ENCODE measurements around the gene PERM1.

The PERM1 gene

GRCh38 chr1:945688-946556 lies 36.0 kb downstream of the PERM1 start:
- no peak overlapping the region for H3K4me3 ChIP-seq (replicated peaks; ENCODE audit: low read depth, low read length)
- TF ChIP-seq, protein P1, sequence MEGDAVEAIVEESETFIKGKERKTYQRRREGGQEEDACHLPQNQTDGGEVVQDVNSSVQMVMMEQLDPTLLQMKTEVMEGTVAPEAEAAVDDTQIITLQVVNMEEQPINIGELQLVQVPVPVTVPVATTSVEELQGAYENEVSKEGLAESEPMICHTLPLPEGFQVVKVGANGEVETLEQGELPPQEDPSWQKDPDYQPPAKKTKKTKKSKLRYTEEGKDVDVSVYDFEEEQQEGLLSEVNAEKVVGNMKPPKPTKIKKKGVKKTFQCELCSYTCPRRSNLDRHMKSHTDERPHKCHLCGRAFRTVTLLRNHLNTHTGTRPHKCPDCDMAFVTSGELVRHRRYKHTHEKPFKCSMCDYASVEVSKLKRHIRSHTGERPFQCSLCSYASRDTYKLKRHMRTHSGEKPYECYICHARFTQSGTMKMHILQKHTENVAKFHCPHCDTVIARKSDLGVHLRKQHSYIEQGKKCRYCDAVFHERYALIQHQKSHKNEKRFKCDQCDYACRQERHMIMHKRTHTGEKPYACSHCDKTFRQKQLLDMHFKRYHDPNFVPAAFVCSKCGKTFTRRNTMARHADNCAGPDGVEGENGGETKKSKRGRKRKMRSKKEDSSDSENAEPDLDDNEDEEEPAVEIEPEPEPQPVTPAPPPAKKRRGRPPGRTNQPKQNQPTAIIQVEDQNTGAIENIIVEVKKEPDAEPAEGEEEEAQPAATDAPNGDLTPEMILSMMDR (IDR thresholded peaks at IDR 0.05; ENCODE audit: low read depth, low read length, missing control alignments): no peak
- DNase-seq (ENCODE audit: extremely low read depth, low read depth): no peak

GRCh38 chr1:944341-945325 lies 37.3 kb downstream of the PERM1 start:
- DNase-seq (ENCODE audit: extremely low read depth, low read depth): no peak
- TF ChIP-seq, protein P1 (IDR thresholded peaks at IDR 0.05; ENCODE audit: low read depth, low read length, missing control alignments): no peak
- no peak overlapping the region for H3K4me3 ChIP-seq (replicated peaks; ENCODE audit: low read depth, low read length)

- H3K4me3 ChIP-seq (replicated peaks; ENCODE audit: low read depth, low read length): no peak overlapping the region
- DNase-seq (ENCODE audit: extremely low read depth, low read depth): no peak
- TF ChIP-seq, protein P1 (IDR thresholded peaks at IDR 0.05; ENCODE audit: low read depth, low read length, missing control alignments): no peak
Measured at GRCh38 chr1:943545-944340, 38.1 kb downstream of the PERM1 start.

DNA sequence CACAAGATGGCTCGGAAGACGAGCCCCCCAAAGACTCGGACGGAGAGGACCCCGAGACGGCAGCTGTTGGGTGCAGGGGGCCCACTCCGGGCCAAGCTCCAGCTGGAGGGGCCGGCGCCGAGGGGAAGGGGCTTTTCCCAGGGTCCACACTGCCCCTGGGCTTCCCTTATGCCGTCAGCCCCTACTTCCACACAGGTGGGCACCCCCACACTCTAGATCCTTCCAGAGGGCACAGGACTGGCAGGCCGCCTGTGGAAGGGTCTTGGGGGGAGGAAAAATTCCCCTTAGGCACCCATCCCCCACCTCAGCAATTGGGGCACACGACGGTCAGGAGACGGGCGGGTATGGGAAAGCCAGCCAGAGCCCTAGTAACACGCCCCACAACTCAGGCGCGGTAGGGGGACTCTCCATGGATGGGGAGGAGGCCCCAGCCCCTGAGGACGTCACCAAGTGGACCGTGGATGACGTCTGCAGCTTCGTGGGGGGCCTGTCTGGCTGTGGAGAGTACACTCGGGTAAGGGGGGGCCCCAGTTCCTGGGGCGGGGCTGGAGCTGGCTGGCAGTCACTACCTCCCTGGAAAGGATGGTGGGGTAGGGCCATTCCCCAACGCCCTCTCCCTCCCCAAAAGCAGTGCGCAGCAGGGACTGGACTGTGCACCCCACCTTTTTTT lies 38.9 kb downstream of the PERM1 start:
- TF ChIP-seq, protein P1 (IDR thresholded peaks at IDR 0.05; ENCODE audit: low read depth, low read length, missing control alignments): no peak
- no peak for DNase-seq (ENCODE audit: extremely low read depth, low read depth)
- H3K4me3 ChIP-seq (replicated peaks; ENCODE audit: low read depth, low read length): no peak overlapping the region

DNA sequence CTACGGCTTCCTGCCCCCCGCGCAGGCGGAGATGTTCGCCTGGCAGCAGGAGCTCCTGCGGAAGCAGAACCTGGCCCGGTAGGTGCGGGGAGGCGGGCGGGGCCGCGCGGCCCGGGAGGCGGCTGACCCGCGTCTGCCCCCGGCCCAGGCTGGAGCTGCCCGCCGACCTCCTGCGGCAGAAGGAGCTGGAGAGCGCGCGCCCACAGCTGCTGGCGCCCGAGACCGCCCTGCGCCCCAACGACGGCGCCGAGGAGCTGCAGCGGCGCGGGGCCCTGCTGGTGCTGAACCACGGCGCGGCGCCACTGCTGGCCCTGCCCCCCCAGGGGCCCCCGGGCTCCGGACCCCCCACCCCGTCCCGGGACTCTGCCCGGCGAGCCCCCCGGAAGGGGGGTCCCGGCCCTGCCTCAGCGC lies 39.5 kb downstream of the PERM1 start:
- TF ChIP-seq, protein P1 (IDR thresholded peaks at IDR 0.05; ENCODE audit: low read depth, low read length, missing control alignments): no peak
- H3K4me3 ChIP-seq (replicated peaks; ENCODE audit: low read depth, low read length): 0 out of 2 replicates have a peak overlapping the region, but pooled peaks have one; percentile 15
- DNase-seq (ENCODE audit: extremely low read depth, low read depth): no peak
